Measurements from ENCODE around the gene CLCN6.

Gene CLCN6

GRCh38 chr1:11764115-11764514 lies 41.9 kb upstream of the CLCN6 start:
- H3K4me3 ChIP-seq (ENCODE audit: low read depth, low read length): no peak overlapping the region
- H3K27me3 ChIP-seq (ENCODE audit: insufficient read depth, low read depth, severe bottlenecking): no peaks in the 10 kb centered on the region
- H3K36me3 ChIP-seq: no peaks in the 10 kb centered on the region
- H3K27ac ChIP-seq: peak overlapping the region; percentile 3
- H3K9me3 ChIP-seq (ENCODE audit: severe bottlenecking): no peaks in the 10 kb centered on the region
- TF ChIP-seq, protein P1, sequence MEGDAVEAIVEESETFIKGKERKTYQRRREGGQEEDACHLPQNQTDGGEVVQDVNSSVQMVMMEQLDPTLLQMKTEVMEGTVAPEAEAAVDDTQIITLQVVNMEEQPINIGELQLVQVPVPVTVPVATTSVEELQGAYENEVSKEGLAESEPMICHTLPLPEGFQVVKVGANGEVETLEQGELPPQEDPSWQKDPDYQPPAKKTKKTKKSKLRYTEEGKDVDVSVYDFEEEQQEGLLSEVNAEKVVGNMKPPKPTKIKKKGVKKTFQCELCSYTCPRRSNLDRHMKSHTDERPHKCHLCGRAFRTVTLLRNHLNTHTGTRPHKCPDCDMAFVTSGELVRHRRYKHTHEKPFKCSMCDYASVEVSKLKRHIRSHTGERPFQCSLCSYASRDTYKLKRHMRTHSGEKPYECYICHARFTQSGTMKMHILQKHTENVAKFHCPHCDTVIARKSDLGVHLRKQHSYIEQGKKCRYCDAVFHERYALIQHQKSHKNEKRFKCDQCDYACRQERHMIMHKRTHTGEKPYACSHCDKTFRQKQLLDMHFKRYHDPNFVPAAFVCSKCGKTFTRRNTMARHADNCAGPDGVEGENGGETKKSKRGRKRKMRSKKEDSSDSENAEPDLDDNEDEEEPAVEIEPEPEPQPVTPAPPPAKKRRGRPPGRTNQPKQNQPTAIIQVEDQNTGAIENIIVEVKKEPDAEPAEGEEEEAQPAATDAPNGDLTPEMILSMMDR (IDR thresholded peaks at IDR 0.05; ENCODE audit: low read depth, low read length): no peak
- no peak for DNase-seq

DNA sequence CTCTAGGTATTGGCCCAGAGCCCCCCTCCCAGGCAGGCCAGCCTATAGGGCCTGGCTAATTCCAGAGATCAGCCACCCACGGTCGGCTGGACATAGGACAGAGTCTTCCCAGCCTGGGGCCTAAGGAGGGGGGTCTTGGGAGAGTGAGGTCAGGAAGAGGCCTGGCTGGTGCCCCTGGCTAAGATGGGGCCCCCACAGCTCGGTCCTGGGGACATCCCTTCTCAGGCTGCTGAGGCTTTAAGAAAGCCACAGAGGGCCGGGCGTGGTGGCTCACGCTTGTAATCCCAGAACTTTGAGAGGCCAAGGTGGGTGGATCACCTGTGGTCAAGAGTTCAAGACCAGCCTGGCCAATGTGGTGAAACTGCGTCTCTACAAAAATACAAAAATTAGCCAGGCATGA lies 41.5 kb upstream of the CLCN6 start:
- Histone ChIP-seq H3K27ac (peak overlapping the region; percentile 3; the same call in 1 of the 2 replicates), H3K9me3 (ENCODE audit: severe bottlenecking) (no peaks in the 10 kb centered on the region), H3K27me3 (ENCODE audit: insufficient read depth, low read depth, severe bottlenecking) (no peaks in the 10 kb centered on the region), H3K36me3 (no peaks in the 10 kb centered on the region), H3K4me3 (ENCODE audit: low read depth, low read length) (no peak overlapping the region)
- TF ChIP-seq, protein P1 (IDR thresholded peaks at IDR 0.05; ENCODE audit: low read depth, low read length): no peak
- DNase-seq: peak; percentile 41

DNA sequence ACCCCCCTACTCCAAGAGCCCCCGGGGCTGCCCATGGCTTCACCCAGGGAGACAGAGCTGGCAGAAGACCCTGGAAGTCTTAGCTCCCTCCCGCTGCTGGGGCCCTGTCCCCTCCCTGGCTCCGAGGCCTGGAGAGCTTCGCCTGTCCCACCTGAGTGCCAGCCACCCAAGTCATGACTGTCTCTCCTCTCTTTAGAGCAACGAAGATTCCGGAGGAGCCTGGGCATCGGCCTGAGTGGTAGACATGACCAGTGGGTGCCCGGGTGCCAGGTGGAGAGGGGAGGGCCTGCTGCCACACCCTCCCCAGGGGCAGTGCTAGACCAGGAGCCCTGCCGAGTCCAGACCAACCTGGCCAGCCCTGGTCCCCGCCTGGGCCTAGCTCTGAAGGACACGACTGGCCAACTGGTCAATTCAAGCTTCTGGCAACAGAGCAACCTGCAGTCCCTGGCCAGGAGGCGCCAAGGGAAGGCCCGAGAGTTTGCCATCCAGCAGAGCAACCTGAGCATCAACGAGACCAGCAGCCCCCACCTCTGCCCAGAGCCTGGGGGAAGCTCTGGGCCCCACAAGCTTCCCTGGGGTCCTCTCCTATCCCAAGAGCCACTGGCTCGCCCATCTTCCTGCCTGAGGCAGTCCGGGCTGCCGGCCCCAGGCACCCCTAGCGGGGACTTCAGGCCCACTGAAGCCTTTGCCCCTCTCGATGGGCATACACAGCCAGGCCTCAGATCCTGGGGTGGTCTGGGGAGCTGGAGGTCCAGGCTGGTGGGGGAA lies 40.1 kb upstream of the CLCN6 start:
- Histone ChIP-seq H3K36me3 (no peaks in the 10 kb centered on the region), H3K4me3 (ENCODE audit: low read depth, low read length) (no peak overlapping the region), H3K27me3 (ENCODE audit: insufficient read depth, low read depth, severe bottlenecking) (no peaks in the 10 kb centered on the region), H3K9me3 (ENCODE audit: severe bottlenecking) (no peaks in the 10 kb centered on the region), H3K27ac (no peak overlapping the region)
- no peak for DNase-seq
- TF ChIP-seq, protein P1 (IDR thresholded peaks at IDR 0.05; ENCODE audit: low read depth, low read length): no peak

DNA sequence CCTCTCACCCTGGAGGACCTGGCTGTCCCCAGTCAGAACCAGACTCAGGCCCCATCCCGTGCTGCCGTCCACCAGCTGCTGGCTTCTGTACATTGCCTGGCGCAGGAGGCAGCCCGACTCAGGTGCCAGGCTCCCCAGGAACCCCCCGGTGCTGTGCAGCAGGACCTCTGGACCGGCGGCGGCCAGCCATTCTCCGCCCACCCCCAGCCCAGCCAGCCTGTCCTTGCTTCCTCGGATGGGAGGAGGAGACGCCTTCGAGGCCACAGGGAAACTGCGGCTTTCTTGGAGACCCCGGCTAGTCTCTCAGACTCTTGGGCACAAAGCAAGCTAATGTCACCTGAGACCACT lies 39.6 kb upstream of the CLCN6 start:
- Histone ChIP-seq H3K27me3 (ENCODE audit: insufficient read depth, low read depth, severe bottlenecking) (no peaks in the 10 kb centered on the region), H3K4me3 (ENCODE audit: low read depth, low read length) (no peak overlapping the region), H3K9me3 (ENCODE audit: severe bottlenecking) (no peaks in the 10 kb centered on the region), H3K36me3 (no peaks in the 10 kb centered on the region), H3K27ac (no peak overlapping the region)
- no peak for DNase-seq
- TF ChIP-seq, protein P1 (IDR thresholded peaks at IDR 0.05; ENCODE audit: low read depth, low read length): no peak

- TF ChIP-seq, protein P1 (IDR thresholded peaks at IDR 0.05; ENCODE audit: low read depth, low read length): no peak
- DNase-seq: no peak
These were observed 37.9 kb upstream of the CLCN6 start for GRCh38 chr1:11767922-11768704.

More at GRCh38 chr1:11767922-11768704, 37.9 kb upstream of the CLCN6 start:
- Histone ChIP-seq H3K27me3 (ENCODE audit: insufficient read depth, low read depth, severe bottlenecking) (no peaks in the 10 kb centered on the region), H3K4me3 (ENCODE audit: low read depth, low read length) (no peak overlapping the region), H3K36me3 (no peaks in the 10 kb centered on the region), H3K9me3 (ENCODE audit: severe bottlenecking) (no peaks in the 10 kb centered on the region), H3K27ac (no peak overlapping the region)

Measured in WERI-Rb-1 (cell line).